Ovary (tissue), 9 donors: ENCODE results near the gene CACNA1D. TPM values are rescaled to one million over a fixed set of nuclear protein-coding genes. Genes with fewer than 3 reads are reported as not detected.

ENCODE experiments used
- DNase-seq, 5 donors: peaks; one replicate each; pipeline ENCODE4 v3.0.0-alpha.2; 2019 to 2020
- H3K27ac ChIP-seq, 2 donors: fragments of 200-600 bp; one replicate each; pipeline versions ENCODE4 v1.5.1 to v1.8.0; 2019 to 2022
- H3K27me3 ChIP-seq: fragments of 200-600 bp; one replicate; pipeline ENCODE4 v1.8.0; 2022
- H3K36me3 ChIP-seq: fragments of 200-600 bp; sonication (generic); one replicate; pipeline ENCODE4 v1.5.1; 2019
- H3K4me1 ChIP-seq: one replicate; pipeline ENCODE4 v1.8.1; 2013; ENCODE audit warnings: mild to moderate bottlenecking, moderate library complexity; ENCODE audit not compliant: insufficient read depth
- H3K4me3 ChIP-seq: fragments of 200-600 bp; sonication (generic); one replicate; pipeline ENCODE4 v1.5.1; 2017
- H3K9me3 ChIP-seq, 2 donors: fragments of 200-600 bp in 1 of 2; sonication (generic) in 1 of 2; one replicate each; pipeline versions ENCODE4 v1.5.1 to v1.8.1; 2013 to 2019; ENCODE audit warnings: mild to moderate bottlenecking in 1 of 2, moderate library complexity in 1 of 2
- CTCF ChIP-seq, 3 donors: fragments of 450-650 bp in 2 of 3; fragments of 200-600 bp in 1 of 3; IDR thresholded peaks; one replicate each; pipeline versions ENCODE4 v1.5.1 to v1.8.0; 2016 to 2022; ENCODE audit warnings: antibody characterized with exemption in 3 of 3, mild to moderate bottlenecking in 1 of 3
- EP300 ChIP-seq: sonication (generic); formaldehyde crosslinking; IDR thresholded peaks from one replicate; pipeline ENCODE4 v1.6.1; 2017; ENCODE audit warnings: antibody characterized with exemption
- POLR2A ChIP-seq: fragments of 450-650 bp; IDR thresholded peaks from one replicate; pipeline ENCODE4 v1.6.1; 2017; ENCODE audit warnings: antibody characterized with exemption, mild to moderate bottlenecking, moderate library complexity
- WGBS, 3 donors: extraction: QIAGEN DNeasy Blood & Tissue Kit in 1 of 3; methylation state at CpG; one replicate each; pipeline versions ENCODE4 v1.1.5 to v1.1.7; 2013 to 2017; 5-methylcytosine and 5-hydroxymethylcytosine counted together
- intact Hi-C, 4 donors: fragments of 100-400 bp; cut with DNase I; formaldehyde crosslinking; loops; one replicate each; pipeline versions ENCODE4 v1.11.0 to v1.15.1; 2022 to 2023
- polyA plus RNA-seq, 2 donors: library from polyadenylated mRNA; stranded (reverse); fragments of 200-250 nt in 1 of 2; fragments of 350-450 nt in 1 of 2; fragmentation: Illumina TruSeq in 1 of 2; extraction: RNeasy Lipid Tissue Mini Kit (QIAGEN cat#74804) in 1 of 2; gene quantifications; one replicate each; pipeline ENCODE4 v1.2.3, GENCODE V29; 2013 to 2014
- total RNA-seq, 7 donors: library from RNA; depleted of rRNA in 2 of 7; stranded (reverse); fragments of >200 nt in 2 of 7; fragmentation: NEBNext Ultra II Directional in 3 of 7; extraction: Animal tissue kit (Norgen Biotek cat#: 25700) in 3 of 7; gene quantifications; one replicate each; pipeline versions ENCODE4 v1.1.0 to v1.2.4, GENCODE V29; 2016 to 2023
- donor health status: DM: no; HTN: no; CAD: no; lungs with moderate emphysema.
- donor health status: DM: no; HTN: no; CAD: no.
- donor health status: Bipolar disorder and iron deficiency.
- donor health status: DM: yes; HTN: yes; CAD: no.
- donor health status: DM: no; HTN: no; CAD: no.
- donor health status: DM: yes; HTN: yes; CAD: no.

CACNA1D gene
- total and polyA plus RNA-seq, 9 donors: 0.23 to 9.3 (median 5.1) TPM

DNA sequence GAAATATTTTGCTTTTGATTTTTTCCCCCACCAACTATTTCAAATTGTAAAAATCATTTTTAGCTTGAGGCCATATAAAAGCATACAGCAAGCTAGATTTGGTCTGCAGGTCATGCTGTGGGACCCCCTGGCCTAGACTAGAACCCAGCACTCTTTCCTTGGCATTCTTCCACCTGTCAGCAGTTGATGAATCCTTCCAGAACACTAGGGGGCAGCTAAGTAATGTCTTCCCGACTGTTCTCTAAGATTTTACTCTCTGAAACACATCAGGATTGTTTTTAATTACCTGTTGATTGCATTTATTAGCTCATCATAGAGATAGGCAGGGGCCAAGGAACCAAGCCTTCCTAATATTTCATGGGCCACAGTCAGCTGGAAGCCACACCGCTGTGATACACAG lies 174.5 kb downstream of the CACNA1D start:
- Histone ChIP-seq H3K27me3 (no peaks in the 10 kb centered on the region), H3K4me1 (no peaks in the 10 kb centered on the region), H3K9me3 (no peaks in the 10 kb centered on the region), H3K4me3 (no peak overlapping the region), H3K36me3 (no peaks in the 10 kb centered on the region), H3K27ac (no peak overlapping the region)
- DNase-seq: no peak
- TF ChIP-seq EP300: no peak
- no peak for TF ChIP-seq POLR2A
- no peak for TF ChIP-seq CTCF (IDR thresholded peaks at IDR 0.05)
- WGBS, 3 donors: 45 to 56% (median 47%) methylated on average over 2 of the region's 2 CpGs
- intact Hi-C loops: loop anchor here in 1 of 4 donors (5.0 kb wide), 1 partner anchor 1628 kb away; no protein-coding TSS in a partner anchor

- no peak for DNase-seq
- WGBS, 3 donors: 66 to 84% (median 82%) methylated on average over 3 of the region's 3 CpGs
- Histone ChIP-seq H3K27me3 (no peaks in the 10 kb centered on the region), H3K36me3 (no peaks in the 10 kb centered on the region), H3K27ac (no peak overlapping the region), H3K4me3 (no peak overlapping the region), H3K9me3 (no peaks in the 10 kb centered on the region), H3K4me1 (no peaks in the 10 kb centered on the region)
- TF ChIP-seq EP300: no peak
- no peak for TF ChIP-seq POLR2A
- no peak for TF ChIP-seq CTCF (IDR thresholded peaks at IDR 0.05)
- intact Hi-C loops: no loop called here
Observed at GRCh38 chr3:53670721-53671120, 176.3 kb downstream of the CACNA1D start.

DNA sequence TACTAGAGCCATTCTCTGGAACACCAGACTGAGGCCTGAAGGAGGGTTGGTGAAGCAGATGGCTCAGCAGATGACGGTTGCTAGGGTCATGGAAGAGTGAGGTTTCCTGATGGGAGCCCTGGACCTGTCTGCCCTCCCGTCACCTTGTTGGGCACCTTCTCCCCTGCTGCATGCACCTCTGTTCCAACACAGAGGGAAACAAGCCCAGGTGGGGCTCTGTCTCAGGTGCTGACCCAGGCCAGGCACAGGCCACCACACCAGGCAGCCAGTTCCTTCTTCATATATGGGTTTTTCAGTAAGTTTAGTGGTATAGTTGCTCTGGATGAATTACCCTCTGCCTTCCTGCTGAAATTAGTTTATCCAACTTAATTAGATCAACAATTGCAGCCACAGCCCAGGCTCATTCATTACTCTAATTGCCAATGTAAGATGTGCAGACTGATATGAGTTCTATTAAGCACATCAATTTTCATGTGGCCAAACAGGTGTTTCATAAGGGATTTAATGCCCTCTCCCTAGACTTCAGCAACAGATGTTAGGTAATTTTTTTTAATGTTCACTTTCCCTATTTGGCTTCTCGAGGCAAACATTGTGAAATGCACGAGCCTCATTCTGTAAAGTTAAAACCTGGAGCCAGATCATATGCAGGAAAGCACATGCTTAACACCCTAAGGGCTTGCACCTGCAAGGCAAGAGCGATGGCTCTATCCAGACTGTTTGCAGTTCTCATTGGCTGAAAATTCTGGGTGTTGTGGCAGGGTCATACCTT lies 177.0 kb downstream of the CACNA1D start:
- Histone ChIP-seq H3K36me3 (no peaks in the 10 kb centered on the region), H3K27ac (no peak overlapping the region), H3K9me3 (no peaks in the 10 kb centered on the region), H3K27me3 (no peaks in the 10 kb centered on the region), H3K4me1 (no peaks in the 10 kb centered on the region), H3K4me3 (no peak overlapping the region)
- 81 to 84% (median 82%) methylated on average over 5 of the region's 5 CpGs for WGBS, 3 donors
- no peak for DNase-seq
- intact Hi-C loops: no loop called here
- TF ChIP-seq POLR2A: no peak
- no peak for TF ChIP-seq EP300
- TF ChIP-seq CTCF (IDR thresholded peaks at IDR 0.05): no peak

GRCh38 chr3:53671961-53672299 lies 177.5 kb downstream of the CACNA1D start:
- Histone ChIP-seq H3K4me3 (no peak overlapping the region), H3K27ac (no peak overlapping the region), H3K27me3 (no peaks in the 10 kb centered on the region), H3K4me1 (no peaks in the 10 kb centered on the region), H3K36me3 (no peaks in the 10 kb centered on the region), H3K9me3 (no peaks in the 10 kb centered on the region)
- TF ChIP-seq POLR2A (no peak), CTCF (IDR thresholded peaks at IDR 0.05) (no peak), EP300 (no peak)
- 54 to 67% (median 56%) methylated on average over 1 of the region's 1 CpG for WGBS, 3 donors
- no peak for DNase-seq
- intact Hi-C loops: no loop called here
